SJSA1 (cell line): Measurements from ENCODE around the gene ZNF280A. TPM values are rescaled to one million over a fixed set of nuclear protein-coding genes. Genes with fewer than 3 reads are reported as not detected.
A peak's percentile ranks its signal among the peaks of the same experiment; 100 is the strongest.
"Not testable (repeated sequence)": the region's sequence is repeated elsewhere in the genome, so short reads cannot be mapped to it uniquely, and the experiment has no call there.

Experiments used
- DNase-seq, 2 experiments: peaks; one replicate each; pipeline ENCODE4 v3.0.0-alpha.2; 2015 to 2020; ENCODE audit warnings: low spot score in 2 of 2, low read depth in 1 of 2
- H3K27ac ChIP-seq: fragments of 250-450 bp; sonication (Bioruptor Pico); 2 replicates; pipeline ENCODE4 v1.5.1; 2020; ENCODE audit warnings: mild to moderate bottlenecking, moderate library complexity
- H3K27me3 ChIP-seq: fragments of 250-450 bp; sonication (Bioruptor Pico); replicated peaks from 2 replicates; pipeline ENCODE4 v1.5.1; 2020; ENCODE audit warnings: mild to moderate bottlenecking, moderate library complexity
- H3K36me3 ChIP-seq: fragments of 250-450 bp; sonication (Bioruptor Pico); 2 replicates; pipeline ENCODE4 v1.5.1; 2020; ENCODE audit warnings: mild to moderate bottlenecking
- H3K4me1 ChIP-seq: fragments of 250-450 bp; sonication (Bioruptor Pico); replicated peaks from 2 replicates; pipeline ENCODE4 v1.6.1; 2021; ENCODE audit warnings: mild to moderate bottlenecking
- H3K4me3 ChIP-seq: fragments of 250-450 bp; sonication (Bioruptor Pico); 2 replicates; pipeline ENCODE4 v1.5.1; 2020; ENCODE audit warnings: mild to moderate bottlenecking
- H3K9me3 ChIP-seq: fragments of 250-450 bp; sonication (Bioruptor Pico); replicated peaks from 2 replicates; pipeline ENCODE4 v1.5.1; 2020; ENCODE audit warnings: mild to moderate bottlenecking
- total RNA-seq: library from RNA; depleted of rRNA; stranded (reverse); fragments of >200 nt; shearing (Covaris generic); gene quantifications from 2 replicates; pipeline ENCODE4 v1.2.3, GENCODE V29; 2014

The ZNF280A gene
- total RNA-seq, 1 experiment from 2014 or later = 0.32 TPM

GRCh38 chr22:22533863-22534262 is 13.8 kb upstream of the ZNF280A start:
- Histone ChIP-seq H3K27ac (no peak overlapping the region), H3K9me3 (no peaks in the 10 kb centered on the region), H3K4me1 (no peaks in the 10 kb centered on the region), H3K36me3 (no peaks in the 10 kb centered on the region), H3K4me3 (no peak overlapping the region), H3K27me3 (peaks cover 9% of the 10 kb centered on the region; the same call in 1 of the 2 replicates)
- no peak for DNase-seq

- Histone ChIP-seq H3K9me3 (no peaks in the 10 kb centered on the region), H3K36me3 (no peaks in the 10 kb centered on the region), H3K27ac (no peak overlapping the region), H3K27me3 (peaks cover 9% of the 10 kb centered on the region; the same call in 1 of the 2 replicates), H3K4me3 (no peak overlapping the region), H3K4me1 (no peaks in the 10 kb centered on the region)
- no peak for DNase-seq
Observed at GRCh38 chr22:22533417-22533816, 13.3 kb upstream of the ZNF280A start.

- H3K27me3 ChIP-seq, H3K9me3 ChIP-seq, H3K27ac ChIP-seq, H3K36me3 ChIP-seq, H3K4me3 ChIP-seq, DNase-seq, H3K4me1 ChIP-seq: not testable (repeated sequence)
Observed at GRCh38 chr22:22532547-22533071, 12.5 kb upstream of the ZNF280A start.

DNA sequence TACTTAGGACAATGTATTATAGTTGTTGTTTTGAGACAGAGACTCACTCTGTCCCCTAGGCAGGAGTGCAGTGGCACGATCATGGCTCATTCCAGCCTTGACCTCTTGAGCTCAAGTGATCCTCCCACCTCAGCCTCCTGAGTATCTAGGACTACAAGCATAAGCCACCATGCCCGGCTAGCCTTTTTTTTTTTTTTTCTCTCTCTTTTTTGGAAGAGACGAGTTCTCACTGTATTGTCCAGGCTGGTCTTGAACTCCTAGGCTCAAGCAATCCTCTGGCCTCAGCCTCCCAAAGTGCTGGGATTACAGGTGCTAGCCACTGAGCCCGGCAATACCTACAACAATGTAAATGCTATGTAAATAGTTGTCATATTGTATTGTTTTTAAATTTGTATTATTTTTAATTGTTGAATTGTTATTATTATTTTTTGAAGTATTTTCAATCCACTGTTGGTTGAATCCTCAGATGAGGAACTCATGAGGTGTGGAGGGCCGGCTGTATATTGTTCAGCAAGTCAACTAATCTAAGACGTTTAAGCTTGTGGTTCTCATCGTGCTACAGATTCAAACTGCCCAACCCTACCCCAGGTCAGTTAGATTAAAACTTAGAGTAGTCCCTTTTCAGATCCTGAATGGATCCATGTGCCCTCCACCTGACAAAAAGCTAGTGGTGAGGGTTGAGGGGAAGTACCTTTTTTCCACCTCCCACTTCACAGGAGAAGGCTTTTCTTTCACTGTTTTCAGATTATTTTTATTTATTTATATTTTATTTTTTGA is 11.9 kb upstream of the ZNF280A start:
- Histone ChIP-seq H3K9me3 (no peaks in the 10 kb centered on the region), H3K27ac (no peak overlapping the region), H3K4me3 (no peak overlapping the region), H3K4me1 (no peaks in the 10 kb centered on the region), H3K27me3 (peaks cover 8% of the 10 kb centered on the region; the same call in 1 of the 2 replicates), H3K36me3 (no peaks in the 10 kb centered on the region)
- DNase-seq = no peak

GRCh38 chr22:22528780-22529179 is 8.7 kb upstream of the ZNF280A start:
- no peak overlapping the region for H3K4me3 ChIP-seq
- H3K36me3 ChIP-seq = no peaks in the 10 kb centered on the region
- H3K27me3 ChIP-seq = peaks cover 7% of the 10 kb centered on the region; the same call in 1 of the 2 replicates
- H3K27ac ChIP-seq = no peak overlapping the region
- no peak for DNase-seq
- H3K4me1 ChIP-seq = no peaks in the 10 kb centered on the region
- H3K9me3 ChIP-seq = no peaks in the 10 kb centered on the region

DNA sequence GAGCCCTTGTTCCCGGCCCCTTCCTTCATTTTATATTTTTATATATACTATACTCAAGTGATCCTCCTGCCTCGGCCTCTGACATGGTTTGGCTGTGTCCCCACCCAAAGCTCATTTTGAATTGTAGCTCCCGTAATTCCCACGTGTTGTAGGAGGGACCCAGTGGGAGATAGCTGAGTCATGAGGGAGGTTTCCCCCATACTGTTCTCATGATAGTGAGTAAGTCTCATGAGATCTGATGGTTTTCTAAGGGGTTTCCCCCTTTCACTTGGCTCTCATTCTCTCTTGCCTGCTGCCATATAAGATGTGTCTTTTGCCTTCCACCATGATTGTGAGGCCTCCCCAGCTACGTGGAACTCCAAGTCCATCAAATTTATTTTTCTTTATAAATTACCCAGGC is 7.2 kb upstream of the ZNF280A start:
- H3K4me1 ChIP-seq = no peaks in the 10 kb centered on the region
- H3K4me3 ChIP-seq = no peak overlapping the region
- H3K9me3 ChIP-seq = no peaks in the 10 kb centered on the region
- peaks cover 15% of the 10 kb centered on the region for H3K27me3 ChIP-seq
- no peak for DNase-seq
- H3K36me3 ChIP-seq = no peaks in the 10 kb centered on the region
- no peak overlapping the region for H3K27ac ChIP-seq

DNA sequence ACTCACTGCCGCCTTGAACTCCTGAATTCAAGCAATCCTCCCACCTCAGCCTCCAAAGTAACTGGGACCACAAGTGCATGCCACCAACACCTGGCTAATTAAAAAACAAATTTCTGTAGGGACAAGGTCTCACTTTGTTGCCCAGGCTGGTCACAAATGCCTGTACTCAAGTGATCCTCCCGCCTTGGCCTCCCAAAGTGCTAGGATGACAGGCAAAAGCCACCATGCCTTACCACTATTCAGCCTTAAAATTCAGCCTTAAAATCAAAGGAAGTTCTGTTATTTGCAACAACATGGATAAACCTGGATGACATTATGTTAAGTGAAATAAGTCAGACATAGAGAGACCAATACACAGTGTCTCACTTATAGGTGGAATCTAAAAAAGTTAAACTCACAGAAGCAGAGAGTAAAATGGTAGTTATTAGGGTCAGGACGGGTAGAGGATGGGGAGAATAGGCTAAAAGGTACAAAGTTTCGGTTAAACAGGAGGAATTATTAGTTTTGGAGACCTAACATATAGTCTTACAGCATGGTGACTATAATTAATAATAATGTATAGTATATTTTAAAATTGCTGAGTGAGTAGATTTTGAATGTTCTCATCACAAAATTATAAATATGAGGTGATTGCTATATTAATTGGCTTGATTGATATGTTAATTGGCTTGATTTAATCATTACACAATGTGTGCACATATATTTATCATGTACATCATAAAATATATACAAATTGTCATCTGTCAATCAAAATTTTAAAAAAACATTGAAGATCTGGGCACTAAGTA is 6.2 kb upstream of the ZNF280A start:
- Histone ChIP-seq H3K27me3 (peaks cover 15% of the 10 kb centered on the region), H3K4me1 (no peaks in the 10 kb centered on the region), H3K27ac (no peak overlapping the region), H3K36me3 (no peaks in the 10 kb centered on the region), H3K4me3 (no peak overlapping the region), H3K9me3 (no peaks in the 10 kb centered on the region)
- no peak for DNase-seq

DNA sequence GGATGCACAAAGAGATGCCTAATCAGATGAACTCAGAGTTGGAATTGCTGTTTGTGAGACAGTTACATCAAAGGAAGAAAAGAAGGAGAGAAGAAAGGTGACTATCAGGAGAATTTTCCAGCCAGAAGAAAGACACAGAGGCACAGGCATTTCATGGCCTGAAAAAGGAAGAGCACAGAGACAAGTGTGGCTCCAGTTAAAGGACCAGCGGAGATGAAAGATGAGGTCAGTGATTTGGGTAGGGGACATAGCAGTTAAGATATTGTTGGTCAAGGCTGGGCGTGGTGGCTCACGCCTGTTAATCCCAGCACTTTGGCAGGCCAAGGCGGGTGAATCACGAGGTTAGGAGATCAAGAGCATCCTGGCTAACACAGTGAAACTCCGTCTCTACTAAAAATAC is 3.4 kb upstream of the ZNF280A start:
- Histone ChIP-seq H3K27me3 (peaks cover 17% of the 10 kb centered on the region), H3K4me1 (peaks cover 10% of the 10 kb centered on the region), H3K4me3 (no peak overlapping the region), H3K27ac (no peak overlapping the region), H3K9me3 (no peaks in the 10 kb centered on the region), H3K36me3 (no peaks in the 10 kb centered on the region)
- DNase-seq = no peak

- no peaks in the 10 kb centered on the region for H3K36me3 ChIP-seq
- H3K27ac ChIP-seq = no peak overlapping the region
- no peaks in the 10 kb centered on the region for H3K9me3 ChIP-seq
- DNase-seq = no peak
- H3K4me3 ChIP-seq = no peak overlapping the region
- H3K27me3 ChIP-seq = peaks cover 17% of the 10 kb centered on the region
- H3K4me1 ChIP-seq = peaks cover 10% of the 10 kb centered on the region
Observed at GRCh38 chr22:22521631-22522030, 1.6 kb upstream of the ZNF280A start.

GRCh38 chr22:22520667-22521602 is 865 bp upstream of the ZNF280A start:
- H3K27ac ChIP-seq = no peak overlapping the region
- no peaks in the 10 kb centered on the region for H3K36me3 ChIP-seq
- no peak overlapping the region for H3K4me3 ChIP-seq
- H3K9me3 ChIP-seq = no peaks in the 10 kb centered on the region
- H3K27me3 ChIP-seq = peaks cover 14% of the 10 kb centered on the region
- DNase-seq = no peak
- H3K4me1 ChIP-seq = peaks cover 10% of the 10 kb centered on the region

- Histone ChIP-seq H3K27ac (no peak overlapping the region), H3K4me3 (peak overlapping the region; percentile 23), H3K27me3 (peaks cover 10% of the 10 kb centered on the region), H3K9me3 (no peaks in the 10 kb centered on the region), H3K4me1 (peaks cover 10% of the 10 kb centered on the region), H3K36me3 (no peaks in the 10 kb centered on the region)
- DNase-seq = no peak
Observed at GRCh38 chr22:22519591-22519990, 479 bp downstream of the ZNF280A start.

DNA sequence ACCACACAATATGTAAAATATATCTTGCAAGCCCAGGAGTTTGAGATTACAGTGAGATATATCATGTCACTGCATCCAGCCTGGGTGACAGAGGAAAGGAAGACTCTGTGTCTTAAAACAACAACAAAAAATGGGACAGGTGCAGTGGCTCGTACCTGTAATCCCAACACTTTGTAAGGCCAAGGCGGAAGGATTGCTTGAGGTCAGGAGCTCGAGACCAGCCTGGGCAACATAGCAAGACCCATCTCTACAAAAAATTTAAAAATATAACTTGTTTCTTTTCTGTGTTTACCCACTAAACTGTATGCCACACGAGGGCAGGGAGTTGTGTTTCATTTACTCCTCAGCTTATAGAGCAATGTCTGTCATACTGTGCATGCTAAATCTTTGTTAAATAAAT is 3.1 kb downstream of the ZNF280A start:
- DNase-seq = no peak
- no peaks in the 10 kb centered on the region for H3K9me3 ChIP-seq

DNA sequence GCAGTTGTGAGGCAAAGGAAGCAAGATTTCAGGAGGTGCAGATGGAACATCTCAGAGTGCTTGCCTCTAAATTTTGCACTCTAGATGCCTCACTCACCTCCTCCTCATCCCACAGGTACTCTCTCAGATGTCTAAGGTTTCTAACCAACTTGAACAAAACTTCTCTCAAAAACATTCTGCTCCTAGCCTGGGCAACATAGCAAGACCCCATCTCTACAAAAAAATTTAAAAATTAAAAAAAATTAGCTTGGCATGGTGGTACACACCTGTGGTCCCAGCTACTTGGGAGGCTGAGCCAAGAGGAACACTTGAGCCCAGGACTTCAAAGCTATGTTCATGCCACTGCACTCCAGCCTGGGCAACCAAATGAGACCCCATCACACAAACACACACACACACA is 4.2 kb downstream of the ZNF280A start:
- no peak for DNase-seq
- H3K9me3 ChIP-seq = no peaks in the 10 kb centered on the region; the same call in 1 of the 2 replicates

More for the DNA sequence above, 3.1 kb downstream of the ZNF280A start:
- Histone ChIP-seq H3K4me3 (no peak overlapping the region), H3K4me1 (peaks cover 10% of the 10 kb centered on the region), H3K36me3 (no peaks in the 10 kb centered on the region), H3K27me3 (peaks cover 7% of the 10 kb centered on the region; the same call in 1 of the 2 replicates), H3K27ac (no peak overlapping the region)

More for the DNA sequence above, 4.2 kb downstream of the ZNF280A start:
- Histone ChIP-seq H3K36me3 (no peaks in the 10 kb centered on the region), H3K27ac (no peak overlapping the region), H3K4me1 (peaks cover 10% of the 10 kb centered on the region), H3K4me3 (no peak overlapping the region), H3K27me3 (peaks cover 7% of the 10 kb centered on the region; the same call in 1 of the 2 replicates)
